ENCODE measurements around the gene TNNI3K. TPM values are rescaled to one million over a fixed set of nuclear protein-coding genes. Genes with fewer than 3 reads are reported as not detected.

The TNNI3K gene
- total RNA-seq, 4 donors from 2014 or later: 0.63 to 4.5 (median 3.6) TPM

DNA sequence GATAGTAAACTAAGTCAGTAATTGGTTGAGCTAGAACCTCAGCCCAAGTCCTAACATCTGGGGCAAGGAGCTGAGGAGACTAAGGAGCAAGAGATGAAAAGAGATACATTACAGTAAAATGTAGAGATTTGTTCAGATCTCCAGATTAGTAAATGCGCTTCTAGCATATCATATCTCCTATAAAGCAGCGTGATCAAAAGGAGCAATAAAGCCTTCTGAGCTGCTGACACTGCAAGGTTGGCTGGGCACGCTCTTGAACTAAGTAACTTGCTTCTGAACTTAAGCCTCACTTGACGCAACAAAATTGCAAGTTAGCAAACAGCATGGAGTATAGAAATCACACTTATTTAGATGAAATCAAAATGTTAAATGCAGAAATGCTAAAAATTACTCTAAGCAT is 196.3 kb downstream of the TNNI3K start:
- Histone ChIP-seq H3K36me3 (no peaks in the 10 kb centered on the region), H3K9me3 (no peaks in the 10 kb centered on the region), H3K27ac (replicated peaks in 1 of 4) (no peak overlapping the region), H3K4me1 (peaks cover 3 to 7% (median 4%) of the 10 kb centered on the region in 4 donors), H3K4me3 (no peak overlapping the region), H3K27me3 (no peaks in the 10 kb centered on the region)
- WGBS: 97% methylated on average over 4 of the region's 4 CpGs
- intact Hi-C loops (cut with DNase I): no loop called here
- no peak for DNase-seq (ENCODE audit: extremely low spot score)
- TF ChIP-seq POLR2AphosphoS5 (IDR thresholded peaks at IDR 0.05) (no peak), POLR2A (IDR thresholded peaks at IDR 0.05; ENCODE audit: low read depth) (no peak), EP300 (IDR thresholded peaks at IDR 0.05) (no peak)
- TF ChIP-seq, protein P1, sequence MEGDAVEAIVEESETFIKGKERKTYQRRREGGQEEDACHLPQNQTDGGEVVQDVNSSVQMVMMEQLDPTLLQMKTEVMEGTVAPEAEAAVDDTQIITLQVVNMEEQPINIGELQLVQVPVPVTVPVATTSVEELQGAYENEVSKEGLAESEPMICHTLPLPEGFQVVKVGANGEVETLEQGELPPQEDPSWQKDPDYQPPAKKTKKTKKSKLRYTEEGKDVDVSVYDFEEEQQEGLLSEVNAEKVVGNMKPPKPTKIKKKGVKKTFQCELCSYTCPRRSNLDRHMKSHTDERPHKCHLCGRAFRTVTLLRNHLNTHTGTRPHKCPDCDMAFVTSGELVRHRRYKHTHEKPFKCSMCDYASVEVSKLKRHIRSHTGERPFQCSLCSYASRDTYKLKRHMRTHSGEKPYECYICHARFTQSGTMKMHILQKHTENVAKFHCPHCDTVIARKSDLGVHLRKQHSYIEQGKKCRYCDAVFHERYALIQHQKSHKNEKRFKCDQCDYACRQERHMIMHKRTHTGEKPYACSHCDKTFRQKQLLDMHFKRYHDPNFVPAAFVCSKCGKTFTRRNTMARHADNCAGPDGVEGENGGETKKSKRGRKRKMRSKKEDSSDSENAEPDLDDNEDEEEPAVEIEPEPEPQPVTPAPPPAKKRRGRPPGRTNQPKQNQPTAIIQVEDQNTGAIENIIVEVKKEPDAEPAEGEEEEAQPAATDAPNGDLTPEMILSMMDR (IDR thresholded peaks at IDR 0.05): no peak

- WGBS: 0% methylated on average over 1 of the region's 1 CpG
- H3K36me3 ChIP-seq: no peaks in the 10 kb centered on the region
- H3K9me3 ChIP-seq: no peaks in the 10 kb centered on the region
- intact Hi-C loops (cut with DNase I): no loop called here
- TF ChIP-seq, protein P1 (IDR thresholded peaks at IDR 0.05): no peak
- TF ChIP-seq POLR2A (IDR thresholded peaks at IDR 0.05; ENCODE audit: low read depth): no peak
- TF ChIP-seq EP300 (IDR thresholded peaks at IDR 0.05): no peak
- TF ChIP-seq POLR2AphosphoS5 (IDR thresholded peaks at IDR 0.05): no peak
- no peak overlapping the region for H3K4me3 ChIP-seq
- no peak for DNase-seq (ENCODE audit: extremely low spot score)
- H3K27me3 ChIP-seq: no peaks in the 10 kb centered on the region
- peaks cover 0 to 7% (median 0%) of the 10 kb centered on the region in 4 donors for H3K4me1 ChIP-seq
- no peak overlapping the region for H3K27ac ChIP-seq (replicated peaks in 1 of 4)
Observed at GRCh38 chr1:74432325-74432724, 197.1 kb downstream of the TNNI3K start.

GRCh38 chr1:74434321-74434720 is 199.1 kb downstream of the TNNI3K start:
- intact Hi-C loops (cut with DNase I): no loop called here
- H3K4me3 ChIP-seq: no peak overlapping the region
- DNase-seq (ENCODE audit: extremely low spot score): no peak
- H3K27ac ChIP-seq (replicated peaks in 1 of 4): no peak overlapping the region
- no peak for TF ChIP-seq POLR2A (IDR thresholded peaks at IDR 0.05; ENCODE audit: low read depth)
- TF ChIP-seq EP300 (IDR thresholded peaks at IDR 0.05): no peak
- TF ChIP-seq, protein P1 (IDR thresholded peaks at IDR 0.05): no peak
- TF ChIP-seq POLR2AphosphoS5 (IDR thresholded peaks at IDR 0.05): no peak
- H3K27me3 ChIP-seq: no peaks in the 10 kb centered on the region
- H3K36me3 ChIP-seq: no peaks in the 10 kb centered on the region
- 80% methylated on average over 2 of the region's 2 CpGs for WGBS
- H3K4me1 ChIP-seq: peaks cover 0 to 7% (median 0%) of the 10 kb centered on the region in 4 donors
- no peaks in the 10 kb centered on the region for H3K9me3 ChIP-seq

- intact Hi-C loops (cut with DNase I): no loop called here
- Histone ChIP-seq H3K9me3 (no peaks in the 10 kb centered on the region), H3K4me1 (peaks cover 0 to 7% (median 0%) of the 10 kb centered on the region in 4 donors), H3K27me3 (no peaks in the 10 kb centered on the region), H3K36me3 (no peaks in the 10 kb centered on the region), H3K27ac (replicated peaks in 1 of 4) (no peak overlapping the region), H3K4me3 (no peak overlapping the region)
- 94% methylated on average over 1 of the region's 1 CpG for WGBS
- DNase-seq (ENCODE audit: extremely low spot score): no peak
- TF ChIP-seq POLR2AphosphoS5 (IDR thresholded peaks at IDR 0.05): no peak
- TF ChIP-seq, protein P1 (IDR thresholded peaks at IDR 0.05): no peak
- no peak for TF ChIP-seq EP300 (IDR thresholded peaks at IDR 0.05)
- TF ChIP-seq POLR2A (IDR thresholded peaks at IDR 0.05; ENCODE audit: low read depth): no peak
Observed at GRCh38 chr1:74436078-74436477, 200.9 kb downstream of the TNNI3K start.

DNA sequence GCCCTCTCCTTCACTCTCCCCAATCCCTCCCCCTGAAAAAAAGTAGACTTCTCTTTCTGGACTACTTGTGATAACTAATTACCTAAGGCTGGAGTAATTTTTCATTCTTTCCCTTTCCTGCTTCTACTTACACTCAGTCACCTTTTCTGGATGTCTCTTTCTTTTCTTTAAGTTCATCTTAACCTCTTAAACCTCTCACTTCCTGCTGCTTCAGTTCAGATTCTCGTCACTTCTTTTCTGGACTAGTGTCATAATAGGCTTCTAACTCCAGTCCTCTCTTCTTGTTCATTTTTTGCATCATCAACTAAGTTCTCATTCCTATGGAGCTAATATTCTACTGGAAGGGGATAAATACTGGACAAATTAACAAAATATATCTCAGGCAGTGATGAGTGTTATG is 201.8 kb downstream of the TNNI3K start:
- H3K27ac ChIP-seq (replicated peaks in 1 of 4): no peak overlapping the region
- H3K27me3 ChIP-seq: no peaks in the 10 kb centered on the region
- no peaks in the 10 kb centered on the region for H3K9me3 ChIP-seq
- peaks cover 0 to 7% (median 0%) of the 10 kb centered on the region in 4 donors for H3K4me1 ChIP-seq
- H3K4me3 ChIP-seq: no peak overlapping the region
- 78% methylated on average over 1 of the region's 1 CpG for WGBS
- DNase-seq (ENCODE audit: extremely low spot score): no peak
- no peaks in the 10 kb centered on the region for H3K36me3 ChIP-seq
- TF ChIP-seq EP300 (IDR thresholded peaks at IDR 0.05): no peak
- TF ChIP-seq POLR2A (IDR thresholded peaks at IDR 0.05; ENCODE audit: low read depth): no peak
- intact Hi-C loops (cut with DNase I): no loop called here

Measured in esophagus muscularis mucosa (tissue), 4 donors.